HG02642 (cell line): ENCODE measurements around the gene CLDN8.

ENCODE experiments used
- ATAC-seq: cut with Tn5 transposase; IDR thresholded peaks from one replicate; pipeline ENCODE4 v1.9.1; 2021; ENCODE audit warnings: mild to moderate bottlenecking; ENCODE audit not compliant: unreplicated experiment, poor library complexity

CLDN8 gene

GRCh38 chr21:30216041-30216723, at the start of gene CLDN8:
Gene CLDN8 (minus strand): TSS chr21:30216097. CDS start chr21:30215925, 172 bp downstream.
- ATAC-seq = no peak

GRCh38 chr21:30257773-30258172, 41.9 kb upstream of the CLDN8 start:
- ATAC-seq = no peak

- no peak for ATAC-seq
Observed at GRCh38 chr21:30256100-30256499, 40.2 kb upstream of the CLDN8 start.

- ATAC-seq = no peak
Observed at GRCh38 chr21:30255679-30256078, 39.8 kb upstream of the CLDN8 start.

GRCh38 chr21:30251781-30252180, 35.9 kb upstream of the CLDN8 start:
- ATAC-seq = no peak

GRCh38 chr21:30249936-30250335, 34.0 kb upstream of the CLDN8 start:
- ATAC-seq = no peak

GRCh38 chr21:30248844-30249243, 32.9 kb upstream of the CLDN8 start:
- ATAC-seq = no peak

GRCh38 chr21:30245061-30245460, 29.2 kb upstream of the CLDN8 start:
- no peak for ATAC-seq

GRCh38 chr21:30243691-30244090, 27.8 kb upstream of the CLDN8 start:
- ATAC-seq = no peak

- ATAC-seq = no peak
Observed at GRCh38 chr21:30240661-30241060, 24.8 kb upstream of the CLDN8 start.

GRCh38 chr21:30238168-30238567, 22.3 kb upstream of the CLDN8 start:
- ATAC-seq = no peak

- no peak for ATAC-seq
Observed at GRCh38 chr21:30234643-30235042, 18.7 kb upstream of the CLDN8 start.

GRCh38 chr21:30234050-30234449, 18.2 kb upstream of the CLDN8 start:
- ATAC-seq = no peak

GRCh38 chr21:30233228-30234020, 17.5 kb upstream of the CLDN8 start:
- ATAC-seq = no peak

- ATAC-seq = no peak
Observed at GRCh38 chr21:30232011-30232410, 16.1 kb upstream of the CLDN8 start.

- no peak for ATAC-seq
Observed at GRCh38 chr21:30227633-30228404, 11.9 kb upstream of the CLDN8 start.

- no peak for ATAC-seq
Observed at GRCh38 chr21:30227128-30227527, 11.2 kb upstream of the CLDN8 start.

- no peak for ATAC-seq
Observed at GRCh38 chr21:30223596-30223995, 7.7 kb upstream of the CLDN8 start.

GRCh38 chr21:30222724-30223123, 6.8 kb upstream of the CLDN8 start:
- ATAC-seq = no peak

- no peak for ATAC-seq
Observed at GRCh38 chr21:30211071-30211470, 4.8 kb downstream of the CLDN8 start.

- ATAC-seq = no peak
Observed at GRCh38 chr21:30209601-30210000, 6.3 kb downstream of the CLDN8 start.
